A549 (cell line): Measurements from ENCODE around the gene ELOVL6. TPM values are rescaled to one million over a fixed set of nuclear protein-coding genes. Genes with fewer than 3 reads are reported as not detected.

Experiments used
- ATAC-seq, 2 experiments: fragments of 200-7000 bp in 1 of 2; fragments of >200 bp in 1 of 2; cut with Nextera tagmentation in 1 of 2; cut with Tn5 transposase in 1 of 2; 3 replicates each; pipeline versions ENCODE4 v1.8.0 to v1.9.1; 2018 to 2020; ENCODE audit warnings: mild to moderate bottlenecking in 1 of 2, moderate library complexity in 1 of 2
- CTCF ChIA-PET: fragments of 300-600 bp; sonication (Branson Sonifier 250); formaldehyde crosslinking; extraction: SDS; loops from one replicate; lab custom pipeline; 2021; ENCODE audit warnings: antibody characterized with exemption, inconsistent platforms; lab: Yijun Ruan, JAX
- POLR2A ChIA-PET: fragments of 350-600 bp; formaldehyde crosslinking; extraction: SDS; loops from one replicate; lab custom pipeline; 2021; ENCODE audit warnings: antibody characterized with exemption, inconsistent platforms; lab: Yijun Ruan, JAX
- DNase-seq, 2 experiments: peaks; one replicate each; pipeline versions ENCODE4 v3.0.0 to v3.0.0-alpha.2; 2011 to 2016; ENCODE audit warnings: low read depth in 1 of 2, low spot score in 1 of 2
- FAIRE-seq: peaks from 2 replicates; lab custom pipeline; 2011; peaks lifted over from hg19 to GRCh38; lab: Jason Lieb, UNC
- H3K27ac ChIP-seq, 2 experiments: fragments of >200 bp; sonication (Bioruptor Twin); formaldehyde crosslinking; 3 replicates each; pipeline ENCODE4 v1.5.1; 2016 to 2017
- H3K4me1 ChIP-seq: fragments of >200 bp; sonication (Bioruptor Twin); formaldehyde crosslinking; 3 replicates; pipeline ENCODE4 v1.6.1; 2016
- H3K4me2 ChIP-seq: fragments of >200 bp; sonication (Bioruptor Twin); formaldehyde crosslinking; 3 replicates; pipeline ENCODE4 v1.6.1; 2016
- H3K4me3 ChIP-seq: fragments of >200 bp; sonication (Bioruptor Twin); formaldehyde crosslinking; 3 replicates; pipeline ENCODE4 v1.5.1; 2016
- H3K9me3 ChIP-seq: fragments of >200 bp; sonication (Bioruptor Twin); formaldehyde crosslinking; 3 replicates; pipeline ENCODE4 v1.6.1; 2016
- CBX2 ChIP-seq: fragments of 200-600 bp; sonication (generic); IDR thresholded peaks from 2 replicates; pipeline ENCODE4 v1.6.1; 2016; ENCODE audit warnings: low read depth, mild to moderate bottlenecking, borderline replicate concordance
- CBX8 ChIP-seq: fragments of 200-600 bp; sonication (generic); IDR thresholded peaks from 2 replicates; pipeline ENCODE4 v1.6.1; 2016
- CEBPB ChIP-seq, 2 experiments: fragments of >200 bp in 1 of 2; sonication (Bioruptor Twin) in 1 of 2; formaldehyde crosslinking in 1 of 2; IDR thresholded peaks; 2 replicates each; pipeline ENCODE4 v1.6.1; 2012 to 2016
- CHD2 ChIP-seq: fragments of 150-350 bp; IDR thresholded peaks from 2 replicates; pipeline ENCODE4 v1.6.1; 2014; ENCODE audit warnings: low read length; ENCODE audit not compliant: partially characterized antibody
- CTCF ChIP-seq: fragments of >200 bp; sonication (Bioruptor Twin); formaldehyde crosslinking; IDR thresholded peaks from 3 replicates; pipeline ENCODE4 v1.5.1; 2016
- E2F6 ChIP-seq: IDR thresholded peaks from 2 replicates; pipeline ENCODE4 v1.6.1; 2012; ENCODE audit warnings: low read depth, borderline replicate concordance
- EHF ChIP-seq: fragments of 250-450 bp; sonication (Bioruptor Pico); IDR thresholded peaks from 2 replicates; pipeline ENCODE4 v1.5.0; 2020; ENCODE audit warnings: mild to moderate bottlenecking
- EHMT2 ChIP-seq: fragments of 200-600 bp; sonication (generic); IDR thresholded peaks from 2 replicates; pipeline ENCODE4 v1.6.1; 2016; ENCODE audit warnings: antibody characterized with exemption, low read depth, mild to moderate bottlenecking, moderate library complexity
- EP300 ChIP-seq, 2 experiments: fragments of >200 bp; sonication (Bioruptor Twin); formaldehyde crosslinking; IDR thresholded peaks; 2 replicates in 1 of 2; 3 replicates in 1 of 2; pipeline ENCODE4 v1.6.1; 2016 to 2017
- ESRRA ChIP-seq: fragments of 150-350 bp; IDR thresholded peaks from 2 replicates; pipeline ENCODE4 v1.6.1; 2014; ENCODE audit warnings: mild to moderate bottlenecking, low read length, borderline replicate concordance
- FOSB ChIP-seq: fragments of 250-450 bp; sonication (Bioruptor Pico); IDR thresholded peaks from 2 replicates; pipeline ENCODE4 v1.5.0; 2020; ENCODE audit warnings: mild to moderate bottlenecking, moderate library complexity
- FOXS1 ChIP-seq: fragments of 250-450 bp; sonication (Bioruptor Pico); IDR thresholded peaks from 2 replicates; pipeline ENCODE4 v1.5.0; 2020; ENCODE audit warnings: mild to moderate bottlenecking, moderate library complexity
- HOXA7 ChIP-seq: fragments of 250-450 bp; sonication (Bioruptor Pico); IDR thresholded peaks from 2 replicates; pipeline ENCODE4 v1.5.0; 2020; ENCODE audit warnings: mild to moderate bottlenecking, moderate library complexity
- JUN ChIP-seq, 2 experiments: fragments of >200 bp; sonication (Bioruptor Twin); formaldehyde crosslinking; IDR thresholded peaks; 2 replicates in 1 of 2; 3 replicates in 1 of 2; pipeline ENCODE4 v1.6.1; 2016 to 2017
- JUNB ChIP-seq: fragments of >200 bp; sonication (Bioruptor Twin); formaldehyde crosslinking; IDR thresholded peaks from 2 replicates; pipeline ENCODE4 v1.6.1; 2016
- KDM1A ChIP-seq: fragments of 200-600 bp; sonication (generic); IDR thresholded peaks from 2 replicates; pipeline ENCODE4 v1.6.1; 2016; ENCODE audit warnings: low read depth, mild to moderate bottlenecking
- MAZ ChIP-seq: fragments of 150-350 bp; IDR thresholded peaks from 2 replicates; pipeline ENCODE4 v1.6.1; 2014; ENCODE audit warnings: antibody characterized with exemption, low read depth, low read length, borderline replicate concordance
- NPAS2 ChIP-seq: fragments of 250-450 bp; sonication (Bioruptor Pico); IDR thresholded peaks from 2 replicates; pipeline ENCODE4 v1.8.0; 2022; ENCODE audit warnings: mild to moderate bottlenecking, moderate library complexity, borderline replicate concordance
- NR3C1 ChIP-seq: fragments of >200 bp; sonication (Bioruptor Twin); formaldehyde crosslinking; IDR thresholded peaks from 3 replicates; pipeline ENCODE4 v1.6.1; 2017
- POLR2A ChIP-seq: IDR thresholded peaks from 2 replicates; pipeline ENCODE4 v1.6.1; 2012; ENCODE audit warnings: mild to moderate bottlenecking, low read length
- TFCP2L1 ChIP-seq: fragments of 250-450 bp; sonication (Bioruptor Pico); IDR thresholded peaks from 2 replicates; pipeline ENCODE4 v1.5.0; 2021; ENCODE audit warnings: mild to moderate bottlenecking
- TP53 ChIP-seq: fragments of 250-450 bp; sonication (Bioruptor Pico); IDR thresholded peaks from 2 replicates; pipeline ENCODE4 v1.5.0; 2021; ENCODE audit warnings: mild to moderate bottlenecking, moderate library complexity
- ZSCAN20 ChIP-seq: fragments of 250-450 bp; sonication (Bioruptor Pico); IDR thresholded peaks from 2 replicates; pipeline ENCODE4 v1.8.0; 2022; ENCODE audit warnings: mild to moderate bottlenecking, moderate library complexity
- WGBS: methylation state at CpG from one replicate; pipeline ENCODE4 v1.1.6; 2017; ENCODE audit errors: missing lambda C conversion rate; 5-methylcytosine and 5-hydroxymethylcytosine counted together
- polyA plus RNA-seq, 4 experiments: library from polyadenylated mRNA; depleted of rRNA in 3 of 4; stranded (reverse); fragments of >200 nt; fragmentation: RNase III in 1 of 4; extraction: RNeasy Plus Mini Kit Qiagen cat#74134 plus additional on column Dnase treatment in 1 of 4; gene quantifications; 2 replicates in 3 of 4; 3 replicates in 1 of 4; pipeline ENCODE4 v1.2.3, GENCODE V29; 2011 to 2017

The ELOVL6 gene
- polyA plus RNA-seq, 2 of the 4 experiments (the other 2 are of a cell fraction) = 22.0 to 26.8 TPM

GRCh38 chr4:110142461-110142860 lies 56.0 kb downstream of the ELOVL6 start:
- no peak overlapping the region for H3K4me3 ChIP-seq
- no peak for DNase-seq
- H3K4me2 ChIP-seq = no peak overlapping the region
- no peak for FAIRE-seq
- no peak for ATAC-seq
- ChIA-PET CTCF (no interaction called here), POLR2A (no interaction called here)
- H3K9me3 ChIP-seq = no peaks in the 10 kb centered on the region
- no peak overlapping the region for H3K27ac ChIP-seq
- H3K4me1 ChIP-seq = no peaks in the 10 kb centered on the region
- TF ChIP-seq CBX8 (no peak), EP300 (IDR thresholded peaks at IDR 0.05) (no peak)

- Histone ChIP-seq H3K27ac (no peak overlapping the region), H3K4me2 (no peak overlapping the region), H3K9me3 (no peaks in the 10 kb centered on the region), H3K4me1 (no peaks in the 10 kb centered on the region), H3K4me3 (no peak overlapping the region)
- CTCF ChIA-PET = no interaction called here
- ATAC-seq (no peak), FAIRE-seq (no peak), DNase-seq (no peak)
- no peak for TF ChIP-seq CBX8
- no peak for TF ChIP-seq JUNB
- no peak for TF ChIP-seq FOSB
- TF ChIP-seq JUN (IDR thresholded peaks at IDR 0.05) = no peak
- no peak for TF ChIP-seq EHMT2
- TF ChIP-seq ESRRA = no peak
- no peak for TF ChIP-seq E2F6
- no peak for TF ChIP-seq POLR2A
- no peak for TF ChIP-seq CBX2
- 94% methylated on average over 3 of the region's 3 CpGs for WGBS
- POLR2A ChIA-PET = no interaction called here
Measured at GRCh38 chr4:110139815-110140214, 58.6 kb downstream of the ELOVL6 start.

- 49% methylated on average over 3 of the region's 3 CpGs for WGBS
- ChIA-PET CTCF (no interaction called here), POLR2A (no interaction called here)
- Histone ChIP-seq H3K4me1 (no peaks in the 10 kb centered on the region), H3K4me2 (no peak overlapping the region), H3K4me3 (no peak overlapping the region), H3K27ac (no peak overlapping the region), H3K9me3 (no peaks in the 10 kb centered on the region)
- TF ChIP-seq TFCP2L1 (no peak), EHF (CRISPR knock-in tag) (no peak), ZSCAN20 (CRISPR knock-in tag) (no peak), NR3C1 (no peak), CTCF (no peak), JUNB (no peak), NPAS2 (CRISPR knock-in tag) (no peak), KDM1A (no peak), HOXA7 (CRISPR knock-in tag) (no peak), MAZ (no peak), TP53 (CRISPR knock-in tag) (no peak), CBX8 (no peak), CHD2 (no peak), CEBPB (IDR thresholded peaks at IDR 0.05) (no peak), EP300 (IDR thresholded peaks at IDR 0.05) (no peak), POLR2A (no peak), FOXS1 (no peak)
- DNase-seq (no peak), ATAC-seq (no peak), FAIRE-seq (no peak)
Measured at GRCh38 chr4:110139111-110139510, 59.3 kb downstream of the ELOVL6 start.
